HG03575 (cell line): ENCODE measurements around the gene BSCL2.
"Not testable (repeated sequence)": the region's sequence is repeated elsewhere in the genome, so short reads cannot be mapped to it uniquely, and the experiment has no call there.

Source experiments
- ATAC-seq: cut with Tn5 transposase; IDR thresholded peaks from one replicate; pipeline ENCODE4 v1.9.1; 2021; ENCODE audit not compliant: unreplicated experiment, insufficient number of reproducible peaks, low FRiP score; ENCODE audit errors: extremely low read depth

The BSCL2 gene

GRCh38 chr11:62707277-62707861 lies at the start of gene BSCL2, which contains the start of gene GNG3:
Gene BSCL2, minus strand, starts transcription at chr11:62707424. Its CDS starts 229 bp downstream, at chr11:62707195.
Gene GNG3, plus strand, starts transcription at chr11:62707676. Its CDS starts 620 bp downstream, at chr11:62708296.
- ATAC-seq, result no peak

DNA sequence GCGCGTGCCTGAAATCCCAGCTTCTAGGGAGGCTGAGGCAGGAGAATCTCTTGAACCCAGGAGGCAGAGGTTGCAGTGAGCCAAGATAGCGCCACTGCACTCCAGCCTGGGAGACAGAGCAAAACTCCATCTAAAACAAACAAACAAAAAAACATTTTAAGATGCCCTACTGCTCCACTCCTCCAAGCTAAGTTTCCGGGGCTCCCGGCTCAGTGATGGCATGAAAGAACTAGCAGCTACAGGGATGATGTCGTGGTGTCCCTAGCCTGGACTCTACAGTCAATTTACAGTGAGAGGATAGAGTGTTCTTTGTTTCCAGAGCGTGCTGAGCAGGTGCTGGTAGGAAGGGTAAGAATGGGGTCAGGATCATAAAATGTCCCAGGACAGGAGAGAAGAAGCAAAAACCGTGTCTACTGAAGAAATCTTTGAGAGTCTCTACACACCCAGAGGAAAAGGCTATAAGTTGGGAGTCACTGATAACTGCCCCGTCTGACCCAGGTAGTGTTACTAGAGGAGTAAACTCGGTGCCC lies 47.9 kb upstream of the BSCL2 start:
- ATAC-seq, result no peak

DNA sequence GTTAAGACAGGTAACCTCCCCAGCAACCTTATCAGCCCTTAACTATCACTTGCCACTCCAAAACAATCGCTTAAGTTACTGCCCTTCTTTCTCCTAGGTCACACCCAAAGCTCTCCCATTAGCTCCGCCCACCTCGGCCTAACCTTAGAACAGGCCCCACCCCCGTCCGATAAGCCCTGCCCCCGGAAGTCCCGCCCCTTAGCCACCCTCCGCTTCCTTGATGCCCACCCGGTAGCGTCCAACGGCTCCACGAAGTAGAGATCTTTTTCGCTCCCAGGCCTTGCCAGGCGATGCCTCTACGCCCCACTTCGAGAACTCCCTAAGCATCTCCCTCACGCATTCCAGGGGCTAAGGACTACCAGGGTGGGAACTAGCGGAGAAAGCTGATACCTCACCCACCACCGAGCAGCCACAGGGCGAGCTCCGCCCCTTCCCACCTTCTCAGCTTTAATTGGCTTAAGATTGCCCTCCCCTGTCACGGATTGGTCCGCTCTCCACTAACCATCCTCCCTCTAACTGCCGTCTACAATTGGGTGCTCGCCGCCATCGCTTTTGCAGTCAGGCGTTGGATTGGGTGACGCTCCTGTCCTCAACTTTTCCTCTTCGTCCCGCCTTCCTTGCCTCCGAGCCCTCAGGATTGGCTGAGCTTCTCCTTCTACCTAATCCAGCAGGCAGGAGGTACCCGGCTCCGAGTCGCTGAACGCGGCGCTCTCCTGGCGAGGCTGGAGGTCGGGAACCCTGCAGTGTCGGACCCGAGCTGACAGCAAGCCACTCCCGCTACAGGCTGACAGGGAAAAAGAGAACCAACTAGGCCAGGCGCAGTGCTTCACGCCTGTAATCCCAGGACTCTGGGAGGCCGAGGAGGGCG lies 46.7 kb upstream of the BSCL2 start, which contains the start of gene ZBTB3:
ZBTB3 (minus strand) TSS at position 425 of the 868 bp plus-strand sequence. CDS start 496 bp downstream, outside the sequence.
- ATAC-seq, result peak; percentile 87

DNA sequence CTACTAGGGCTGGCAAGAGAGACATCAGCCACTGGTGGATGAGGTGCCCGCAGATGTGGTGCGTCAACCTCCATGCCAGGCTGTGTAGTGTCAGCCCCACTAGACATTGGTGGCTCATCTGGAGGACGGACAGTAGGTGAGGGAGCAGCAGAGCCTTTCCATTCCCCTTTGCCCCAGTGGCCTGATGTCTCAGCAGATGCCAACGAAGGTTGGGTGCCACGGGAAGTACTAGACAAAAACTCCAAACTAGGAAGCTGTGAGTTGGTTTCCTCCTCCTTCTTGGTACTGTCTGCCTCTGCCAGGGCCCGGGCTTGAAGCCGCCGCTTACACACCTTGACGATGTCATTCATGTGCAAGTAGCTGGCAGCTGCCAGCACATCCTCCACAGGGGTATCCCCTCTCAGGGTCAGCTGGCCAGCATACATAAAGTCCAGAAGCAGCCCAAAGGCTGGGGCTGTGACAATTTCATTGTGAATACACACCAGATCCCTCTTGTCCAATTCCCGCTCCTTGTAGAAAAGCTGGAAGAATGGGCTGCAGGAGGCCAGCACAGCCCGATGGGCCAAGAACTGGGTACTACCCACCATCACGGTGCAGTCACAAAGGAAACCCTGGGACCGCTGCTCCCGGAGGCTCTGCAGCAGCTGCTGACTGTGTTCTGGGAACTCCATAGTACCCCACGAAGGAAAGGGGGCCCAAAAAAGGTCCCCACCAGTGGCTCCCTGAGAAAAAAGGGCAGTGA lies 45.9 kb upstream of the BSCL2 start:
- no peak for ATAC-seq

DNA sequence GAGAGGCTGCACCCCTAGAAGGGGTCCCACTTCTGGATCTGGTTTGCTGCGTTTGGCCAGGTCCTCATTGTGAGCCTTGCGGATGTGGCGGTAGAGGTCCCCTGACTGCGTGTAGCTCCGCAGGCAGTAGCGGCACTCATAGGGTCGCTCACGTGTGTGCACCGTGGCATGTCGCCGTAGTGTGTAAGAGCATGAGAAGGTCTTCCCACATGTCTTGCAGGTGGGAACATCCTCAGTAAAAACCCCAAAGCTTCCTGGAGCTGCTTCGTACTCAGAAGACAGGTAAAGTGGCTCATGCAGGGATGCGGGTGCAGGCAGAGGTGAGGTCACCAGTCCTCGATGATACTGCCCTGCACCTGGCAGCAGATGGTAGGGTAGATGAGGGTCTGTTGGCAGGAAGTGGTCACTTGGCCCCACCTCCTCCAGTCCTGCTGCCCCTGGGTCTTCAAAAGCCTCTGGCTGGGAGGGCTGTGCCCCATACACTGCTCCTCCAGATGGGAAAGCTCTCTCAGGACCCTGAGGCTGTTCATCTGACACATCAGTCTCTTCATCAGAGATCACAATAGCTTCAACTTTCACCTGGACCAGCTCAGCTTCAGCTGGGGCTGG lies 45.1 kb upstream of the BSCL2 start:
- ATAC-seq, result no peak

GRCh38 chr11:62749931-62750330 lies 42.7 kb upstream of the BSCL2 start:
- not testable (repeated sequence) for ATAC-seq

DNA sequence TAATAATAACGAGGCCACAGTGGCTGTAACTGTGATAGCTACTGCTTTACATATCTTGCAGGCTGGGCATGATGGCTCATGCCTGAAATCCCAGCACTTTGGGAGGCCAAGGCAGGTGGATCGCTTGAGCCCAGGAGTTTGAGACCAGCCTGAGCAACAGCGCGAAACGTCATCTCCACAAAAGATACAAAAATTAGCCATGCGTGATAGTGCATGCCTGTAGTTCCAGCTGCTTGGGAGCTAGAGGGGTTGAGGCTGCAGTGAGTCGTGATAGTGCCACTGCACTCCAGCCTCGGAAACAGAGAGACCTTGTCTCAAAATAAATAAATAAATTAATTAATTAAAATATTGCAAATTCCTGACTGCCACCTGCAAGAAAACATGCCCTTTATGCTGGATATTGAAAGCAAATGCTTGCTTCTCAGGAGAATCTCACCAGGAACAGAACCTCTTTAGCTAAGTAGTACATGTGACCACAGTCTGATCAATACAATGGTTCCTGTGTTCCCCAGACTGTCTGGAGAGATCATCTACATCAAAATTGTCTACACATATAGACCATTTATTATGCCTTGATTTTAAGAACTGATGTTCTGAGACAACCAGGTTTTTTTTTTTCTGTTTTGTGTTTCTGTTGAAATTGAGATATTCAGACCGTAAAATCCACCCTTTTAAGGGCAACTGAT lies 40.4 kb upstream of the BSCL2 start:
- ATAC-seq, result no peak

DNA sequence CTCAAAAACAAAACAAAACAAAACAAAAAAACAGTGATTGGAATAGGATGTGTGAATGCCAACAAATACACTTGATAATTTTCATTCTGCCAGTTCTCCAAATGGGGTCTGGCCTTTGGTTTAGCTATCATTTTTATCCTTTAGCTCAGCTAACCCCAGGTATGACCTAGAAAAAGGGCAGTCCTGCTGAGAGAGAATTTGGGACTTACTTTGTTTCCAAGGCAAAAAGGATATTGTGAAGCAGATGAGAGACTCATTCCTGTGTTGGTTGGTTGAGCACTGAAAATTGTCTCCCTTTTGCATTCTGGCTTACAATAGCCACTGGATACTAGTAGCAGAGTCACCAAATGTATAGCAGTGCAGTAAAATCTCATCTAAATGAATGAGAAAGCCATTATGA lies 30.0 kb upstream of the BSCL2 start:
- ATAC-seq, result no peak

GRCh38 chr11:62732830-62733229 lies 25.6 kb upstream of the BSCL2 start:
- no peak for ATAC-seq

DNA sequence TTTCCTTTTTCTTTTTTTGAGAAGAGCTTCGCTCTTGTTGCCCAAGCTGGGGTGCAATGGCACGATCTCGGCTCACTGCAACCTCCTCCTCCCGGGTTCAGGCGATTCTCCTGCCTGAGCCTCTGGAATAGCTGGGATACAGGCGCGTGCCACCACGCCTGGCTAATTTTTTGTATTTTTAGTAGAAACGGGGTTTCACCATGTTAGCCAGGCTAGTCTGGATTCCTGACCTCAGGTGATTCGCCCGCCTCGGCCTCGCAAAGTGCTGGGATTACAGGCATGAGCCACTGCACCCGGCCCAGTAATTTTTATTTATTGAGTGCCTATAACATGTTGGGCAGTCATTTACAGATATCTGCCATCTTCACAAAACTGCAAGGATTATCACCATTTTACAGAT lies 22.9 kb upstream of the BSCL2 start:
- ATAC-seq, result not testable (repeated sequence)

GRCh38 chr11:62728171-62728988 lies 21.2 kb upstream of the BSCL2 start, which contains the start of gene TTC9C:
Gene TTC9C, plus strand, starts transcription at chr11:62728486. Its CDS starts 363 bp downstream, at chr11:62728849.
- peak; percentile 4 for ATAC-seq

DNA sequence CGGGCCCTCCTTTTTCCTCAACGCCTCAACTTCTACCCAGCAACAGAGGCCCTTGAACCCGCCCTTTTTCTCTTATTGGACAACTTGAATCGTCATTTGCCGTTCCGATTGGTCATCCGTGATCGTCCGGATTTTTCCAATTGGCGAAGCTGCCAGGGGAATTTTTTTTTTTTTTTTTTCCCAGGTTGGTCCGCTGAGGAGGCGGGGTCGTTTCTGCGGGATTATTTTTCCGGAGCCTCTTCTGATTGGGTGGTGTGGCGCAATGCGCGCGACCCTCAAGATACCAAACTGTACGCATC lies 20.6 kb upstream of the BSCL2 start:
- ATAC-seq, result peak; percentile 43

- ATAC-seq, result peak; percentile 36
Observed at GRCh38 chr11:62727165-62727871, 20.1 kb upstream of the BSCL2 start, which contains the start of gene HNRNPUL2. Gene HNRNPUL2, minus strand, starts transcription at chr11:62727457. Its CDS starts 301 bp downstream, at chr11:62727156.

- no peak for ATAC-seq
Observed at GRCh38 chr11:62726915-62727164, 19.6 kb upstream of the BSCL2 start.

GRCh38 chr11:62726156-62726914 lies 19.1 kb upstream of the BSCL2 start:
- no peak for ATAC-seq

- no peak for ATAC-seq
Observed at GRCh38 chr11:62725646-62726045, 18.4 kb upstream of the BSCL2 start.

DNA sequence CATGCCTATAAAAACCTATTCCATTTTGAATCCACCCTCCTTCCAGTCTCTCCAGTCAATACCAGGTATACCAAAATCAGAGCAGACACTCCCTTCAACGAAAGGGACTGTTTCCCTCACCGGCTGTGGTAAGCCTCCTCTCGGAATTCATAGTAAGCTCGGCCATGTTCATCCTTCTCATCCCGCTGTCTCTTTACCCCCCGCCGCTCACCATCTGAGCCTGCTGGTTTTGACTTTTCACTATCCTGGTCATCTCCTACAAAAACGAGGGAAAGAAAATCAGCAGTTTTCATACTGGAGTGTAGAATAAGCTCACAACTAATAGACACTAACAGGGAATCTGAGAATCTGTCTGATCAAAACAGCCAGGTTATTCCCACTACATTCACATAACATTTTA lies 16.9 kb upstream of the BSCL2 start:
- no peak for ATAC-seq
